HG02571 (cell line): ENCODE data around the gene CRISPLD2.

Experiments used
- ATAC-seq: cut with Tn5 transposase; IDR thresholded peaks from one replicate; pipeline ENCODE4 v1.9.1; 2021; ENCODE audit warnings: mild to moderate bottlenecking, moderate library complexity; ENCODE audit not compliant: unreplicated experiment

The CRISPLD2 gene

GRCh38 chr16:84879569-84880487, 60.0 kb downstream of the CRISPLD2 start:
- ATAC-seq, result no peak

DNA sequence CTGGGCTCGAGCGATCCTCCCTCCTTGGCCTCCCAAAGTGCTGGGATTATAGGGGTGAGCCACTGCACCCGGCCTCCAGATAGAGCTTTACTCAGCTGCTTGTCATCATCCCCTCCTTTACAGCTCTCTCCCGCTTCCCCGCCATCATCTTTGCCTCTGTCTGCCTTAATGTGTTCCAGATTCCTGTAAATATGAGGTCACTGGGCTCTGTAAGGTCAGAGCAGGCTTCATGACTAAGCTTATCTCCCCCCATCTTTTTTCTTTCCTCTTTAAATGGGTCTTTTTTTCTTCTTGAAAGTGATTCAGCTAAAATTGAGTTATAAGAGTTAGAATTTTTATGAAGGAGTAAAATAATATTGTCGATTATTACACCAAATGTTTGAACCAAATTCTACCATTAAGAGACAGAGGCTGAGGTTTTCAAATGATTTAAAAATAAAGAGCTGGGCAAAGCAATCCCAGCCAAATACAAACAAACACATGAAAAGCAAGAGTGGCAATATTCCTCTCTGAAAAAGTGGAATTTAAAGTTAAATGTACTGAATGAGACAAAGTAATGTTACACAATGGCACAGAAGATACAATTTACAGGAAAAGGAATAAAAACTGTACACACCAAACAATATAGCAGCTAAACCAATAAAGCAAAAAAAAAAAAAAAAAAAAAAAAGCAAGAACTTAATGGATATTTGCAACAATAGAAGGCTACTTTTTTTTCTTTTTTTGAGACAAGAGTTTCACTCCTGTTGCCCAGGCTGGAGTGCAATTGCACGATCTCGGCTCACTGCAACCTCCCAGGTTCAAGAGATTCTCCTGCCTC, 62.1 kb downstream of the CRISPLD2 start:
- ATAC-seq, result no peak

DNA sequence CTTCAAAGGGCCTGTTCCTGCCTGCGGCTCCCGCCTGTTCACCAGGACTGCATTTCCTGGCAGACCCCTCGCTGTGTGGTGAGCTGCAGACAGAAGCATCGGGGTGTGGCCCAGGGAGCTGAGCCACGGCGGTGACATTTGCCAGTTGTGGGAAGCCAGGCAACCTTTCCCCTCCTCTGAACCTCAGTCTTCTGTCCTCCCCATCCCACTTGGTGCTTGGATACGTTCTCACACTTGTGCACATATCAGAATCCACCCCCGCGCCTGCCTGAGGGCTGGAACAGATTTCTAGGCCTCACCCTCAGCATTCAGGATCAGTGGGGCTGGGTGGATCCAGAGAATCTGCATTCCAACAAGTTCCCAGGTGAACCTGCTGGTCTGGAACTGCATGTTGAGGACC, 63.5 kb downstream of the CRISPLD2 start:
- ATAC-seq, result no peak

- no peak for ATAC-seq
Observed at GRCh38 chr16:84884246-84884595, 64.4 kb downstream of the CRISPLD2 start.

GRCh38 chr16:84884596-84885341, 65.0 kb downstream of the CRISPLD2 start:
- no peak for ATAC-seq

DNA sequence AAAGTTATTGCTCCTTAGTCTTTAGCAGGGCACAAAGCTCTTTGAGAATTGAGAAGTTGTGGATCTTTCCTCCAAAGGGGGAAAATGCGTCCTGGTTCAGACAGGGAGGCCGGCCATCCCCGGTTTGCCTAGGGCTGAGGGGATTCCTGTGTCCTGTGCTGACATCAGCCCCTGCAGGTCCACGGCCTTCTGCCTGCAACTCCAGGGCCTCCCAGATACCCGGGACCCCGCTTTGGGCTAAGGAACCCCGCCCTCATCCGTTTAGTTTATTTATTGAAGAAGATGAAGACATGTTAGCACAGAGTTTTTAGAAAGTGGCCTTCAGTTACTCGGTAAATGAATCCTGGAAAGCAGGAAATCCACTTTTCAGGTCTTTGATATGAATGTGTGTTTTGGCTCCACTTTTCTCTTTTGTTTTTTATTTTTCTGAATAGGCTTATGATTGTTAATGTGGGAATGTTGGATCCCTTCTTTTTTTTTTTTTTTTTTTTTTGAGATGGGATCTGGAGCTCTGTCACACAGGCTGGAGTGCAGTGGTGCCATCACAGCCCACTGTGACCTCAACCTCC, 65.6 kb downstream of the CRISPLD2 start:
- no peak for ATAC-seq

DNA sequence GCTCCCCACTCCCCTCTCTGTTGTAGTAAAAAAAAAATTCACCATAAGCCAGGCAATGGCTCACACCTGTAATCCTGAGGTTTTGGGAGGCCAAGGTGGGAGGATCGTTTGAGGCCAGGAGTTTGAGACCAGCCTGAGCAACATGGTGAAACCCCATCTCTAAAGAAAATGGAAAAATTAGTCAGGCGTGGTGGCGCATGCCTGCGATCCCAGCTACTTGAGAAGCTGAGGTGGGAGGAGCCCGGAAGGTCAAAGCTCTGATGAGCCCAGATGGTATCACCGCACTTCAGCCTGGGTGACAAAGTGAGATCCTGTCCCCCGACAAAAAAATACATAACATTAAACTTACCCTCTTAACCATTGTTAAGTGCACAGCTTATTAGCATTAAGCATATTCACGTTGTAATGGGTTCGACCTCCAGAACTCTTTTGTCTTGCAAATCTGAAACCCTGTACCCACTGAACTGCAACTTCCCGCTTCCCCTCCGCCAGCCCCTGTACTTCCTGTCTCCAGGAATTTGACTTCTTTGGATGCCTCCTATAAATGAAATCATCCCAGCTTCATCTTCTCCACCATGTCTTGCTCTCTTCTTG, 66.8 kb downstream of the CRISPLD2 start:
- ATAC-seq, result no peak

DNA sequence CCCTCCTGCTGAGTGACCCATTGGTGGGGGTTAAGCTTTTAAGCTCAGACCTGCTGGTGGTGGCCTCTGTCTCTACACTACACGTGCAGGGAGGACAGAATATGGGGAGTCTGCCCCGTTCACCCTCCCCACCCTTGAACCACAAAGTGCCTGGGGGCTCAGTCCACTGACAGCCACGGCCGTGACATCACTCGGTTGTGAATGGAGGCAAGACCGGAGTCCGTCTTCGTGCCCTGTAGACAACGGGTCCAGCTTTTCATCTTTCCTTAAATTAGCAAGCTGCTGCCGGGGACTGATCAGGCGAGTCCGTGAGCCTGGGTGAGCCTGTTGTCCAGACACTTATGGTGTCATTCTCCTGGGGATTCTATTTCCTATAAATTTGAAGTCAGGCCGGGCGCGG, 67.4 kb downstream of the CRISPLD2 start:
- ATAC-seq, result no peak

GRCh38 chr16:84888450-84888849, 68.7 kb downstream of the CRISPLD2 start:
- ATAC-seq, result no peak

DNA sequence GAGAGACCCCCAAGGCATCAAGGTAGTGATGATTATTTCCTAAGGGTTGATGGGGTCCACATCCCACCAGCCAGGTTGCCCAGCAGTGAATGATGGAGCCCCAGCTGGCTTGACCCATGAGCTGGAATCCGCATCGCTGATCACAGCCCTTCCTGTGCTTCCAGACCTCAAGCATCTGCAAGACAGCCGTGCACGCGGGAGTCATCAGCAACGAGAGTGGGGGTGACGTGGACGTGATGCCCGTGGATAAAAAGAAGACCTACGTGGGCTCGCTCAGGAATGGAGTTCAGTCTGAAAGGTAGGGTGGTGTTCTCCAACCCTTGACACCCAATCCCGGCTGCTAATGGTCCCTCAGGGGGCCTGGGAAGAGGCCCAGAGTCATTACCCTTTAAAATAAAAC, 69.3 kb downstream of the CRISPLD2 start:
- no peak for ATAC-seq

GRCh38 chr16:84890427-84890826, 70.6 kb downstream of the CRISPLD2 start:
- ATAC-seq, result no peak

DNA sequence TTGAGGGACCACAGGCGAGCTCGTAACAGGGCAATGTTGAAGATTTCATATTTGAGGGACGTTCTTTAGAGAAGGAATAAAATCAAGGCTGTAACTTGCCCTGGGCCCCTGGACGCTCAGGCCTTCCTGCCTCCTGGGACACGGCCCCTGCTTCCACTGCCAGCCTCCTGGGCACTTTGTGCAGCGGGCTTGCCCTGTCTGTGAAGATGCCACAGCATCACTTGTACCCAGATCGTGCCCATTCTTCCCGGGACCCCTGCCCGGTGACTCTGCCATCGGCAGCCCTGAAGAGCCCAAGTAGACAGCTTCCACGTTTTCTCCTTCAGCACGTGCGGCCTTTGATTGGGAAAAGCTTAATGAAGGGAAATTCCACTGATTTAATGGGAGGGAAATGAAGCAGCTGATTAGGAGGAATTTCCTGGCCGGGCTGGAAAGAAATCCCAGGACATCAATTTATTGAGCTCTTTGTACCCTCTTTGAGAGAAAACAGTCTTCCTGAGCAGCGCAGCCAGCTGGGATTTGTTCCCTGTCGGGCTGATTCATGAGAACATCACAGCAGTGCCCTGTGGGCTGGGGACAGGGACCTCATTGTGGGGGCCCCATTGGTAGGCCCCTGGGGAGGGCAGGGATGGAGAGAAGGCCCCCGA, 71.5 kb downstream of the CRISPLD2 start:
- ATAC-seq, result no peak

DNA sequence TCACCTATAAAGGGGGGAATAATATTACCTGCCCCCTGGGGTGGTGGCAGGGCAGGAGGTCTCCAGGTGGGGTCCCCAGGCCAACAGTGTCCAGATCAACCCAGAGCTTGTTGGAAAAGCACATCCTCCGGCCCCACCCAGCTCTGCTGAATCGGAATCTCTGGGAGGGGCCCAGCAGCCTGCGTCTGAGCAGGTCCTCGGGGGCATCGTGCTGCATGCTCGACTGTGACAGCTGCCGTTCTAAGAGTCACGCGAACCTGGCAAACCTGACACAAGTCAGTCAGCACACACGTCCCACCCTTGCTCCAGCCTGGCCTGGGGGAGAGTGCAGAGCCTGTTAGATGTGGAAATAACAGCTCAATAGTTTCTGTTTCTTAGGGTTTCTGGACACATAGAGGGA, 72.3 kb downstream of the CRISPLD2 start:
- no peak for ATAC-seq

- no peak for ATAC-seq
Observed at GRCh38 chr16:84893467-84893848, 73.7 kb downstream of the CRISPLD2 start.

DNA sequence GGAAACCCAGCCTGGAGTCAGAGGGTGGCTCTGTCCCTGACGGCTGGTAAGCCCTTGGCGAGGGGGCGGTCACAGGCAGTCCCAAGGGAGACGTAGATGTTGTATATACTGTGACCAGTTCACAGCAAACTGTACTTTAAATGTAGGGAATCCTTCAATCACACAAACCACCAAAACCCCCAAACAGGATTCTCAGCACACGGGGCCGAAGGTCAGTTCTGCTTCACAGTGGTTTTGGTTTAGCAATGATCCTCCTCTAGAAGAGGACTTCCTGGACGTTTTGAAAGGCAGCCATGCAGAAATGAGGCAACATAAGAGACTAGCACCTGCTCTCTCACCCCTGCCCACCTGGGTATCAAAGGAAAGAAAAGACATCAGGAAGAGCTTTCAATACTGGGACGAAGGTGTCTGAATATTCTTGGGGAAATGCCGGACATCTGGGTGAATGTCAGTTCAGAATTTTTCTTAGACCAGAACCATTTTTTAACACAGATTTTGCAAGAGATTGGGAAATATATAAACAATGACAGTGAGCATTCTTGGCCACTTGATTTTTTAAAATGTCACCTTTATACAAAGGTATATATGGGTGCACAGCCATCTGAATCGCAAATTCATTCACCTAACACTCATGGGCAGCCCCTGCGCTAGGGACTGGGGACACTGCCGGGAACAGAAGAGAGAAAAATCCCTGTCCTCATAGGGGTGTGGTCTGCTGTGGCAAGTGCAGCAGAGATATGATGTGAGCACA, 74.2 kb downstream of the CRISPLD2 start:
- no peak for ATAC-seq

DNA sequence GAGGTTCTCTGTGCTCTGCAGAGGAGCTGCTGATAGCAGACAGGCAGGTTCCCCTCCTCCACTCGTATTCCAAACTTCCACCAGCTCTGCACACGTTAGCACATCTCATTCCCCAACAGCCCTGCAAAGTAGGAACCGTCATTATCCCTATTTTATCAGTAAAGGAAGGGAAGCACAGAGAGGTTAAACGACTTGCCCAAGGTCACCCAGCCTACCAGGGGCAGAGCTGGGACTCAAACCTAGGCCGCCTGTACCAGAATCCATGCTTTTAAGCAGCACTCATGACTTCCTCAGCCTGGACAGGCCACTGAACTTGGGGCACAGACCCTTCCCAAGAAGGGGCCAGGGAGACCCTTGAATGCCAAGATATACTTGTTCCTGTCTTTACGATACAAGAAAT, 75.2 kb downstream of the CRISPLD2 start:
- ATAC-seq, result no peak

DNA sequence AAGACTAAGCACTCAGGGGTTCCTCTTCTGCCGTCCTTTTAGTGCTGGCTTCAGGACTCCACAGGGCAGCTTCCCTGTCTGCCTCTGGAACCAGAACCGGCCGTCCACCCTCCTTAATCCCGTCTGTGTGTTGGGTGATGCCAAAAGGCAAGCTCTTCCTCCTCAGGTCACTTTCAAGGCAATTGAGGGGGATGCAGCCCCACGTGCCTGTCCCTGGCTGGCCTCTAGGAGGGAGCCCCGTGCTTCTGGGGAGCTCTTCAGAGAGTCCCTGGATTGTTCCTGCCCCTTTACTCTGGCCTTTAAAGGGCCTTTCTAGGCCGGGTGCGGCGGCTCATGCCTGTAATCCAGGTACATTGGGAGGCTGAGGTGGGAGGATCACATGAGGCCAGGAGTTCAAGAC, 77.1 kb downstream of the CRISPLD2 start:
- ATAC-seq, result no peak

GRCh38 chr16:84897911-84898377, 78.2 kb downstream of the CRISPLD2 start:
- no peak for ATAC-seq

DNA sequence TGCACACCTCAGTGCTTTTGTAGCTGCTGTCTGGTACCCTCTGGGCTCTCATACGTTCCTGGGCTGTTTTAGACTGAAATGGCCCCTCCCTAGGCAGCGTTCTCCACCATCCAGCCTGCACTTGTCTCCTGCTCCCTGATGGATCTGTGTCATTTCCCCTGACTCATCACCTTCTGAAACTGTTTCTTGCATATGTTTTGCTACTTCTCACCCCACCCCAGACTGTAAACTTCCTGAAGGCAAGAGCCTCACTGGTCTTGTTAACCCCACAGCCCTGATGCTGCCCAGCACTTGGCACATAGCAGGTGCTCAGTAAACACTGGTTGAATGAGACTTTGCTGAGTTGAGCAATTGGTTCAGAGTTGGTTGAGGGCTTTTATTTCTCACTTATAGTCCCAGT, 78.7 kb downstream of the CRISPLD2 start:
- ATAC-seq, result no peak
